OCI-LY3 (cell line): ENCODE measurements around the gene OPTC.

ENCODE experiments used
- EZH2phosphoT487 ChIP-seq: fragments of 200-600 bp; shearing (Covaris generic); IDR thresholded peaks from 2 replicates; pipeline ENCODE4 v1.6.1; 2018; ENCODE audit warnings: antibody characterized with exemption, mixed run types, low read depth
- TF ChIP-seq, protein P1 (sequence below): fragments of 200-600, 300-600 bp; sonication (generic); IDR thresholded peaks from 2 replicates; pipeline ENCODE4 v1.5.1; 2014; ENCODE audit warnings: antibody characterized with exemption, low read length, low read depth

DNA sequence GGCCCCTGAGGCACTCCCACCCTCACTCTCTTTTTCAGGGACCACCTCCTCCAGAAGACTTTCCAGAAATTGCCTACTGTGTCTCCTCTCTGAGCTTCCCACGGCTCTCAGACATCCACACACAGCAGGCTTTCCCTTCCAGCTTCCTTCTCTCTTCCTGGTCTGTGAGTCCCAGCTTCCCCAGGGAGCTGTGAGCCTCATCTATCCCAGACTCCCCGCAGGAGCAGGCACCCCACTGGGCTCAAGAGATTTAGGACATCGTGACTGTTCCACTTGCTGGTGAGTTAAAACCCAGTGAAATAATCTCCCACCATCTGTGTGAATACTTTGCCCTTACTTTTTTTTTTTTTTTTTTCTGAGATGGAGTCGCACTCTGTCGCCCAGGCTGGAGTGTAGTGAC, 40.3 kb upstream of the OPTC start:
- TF ChIP-seq, protein P1, sequence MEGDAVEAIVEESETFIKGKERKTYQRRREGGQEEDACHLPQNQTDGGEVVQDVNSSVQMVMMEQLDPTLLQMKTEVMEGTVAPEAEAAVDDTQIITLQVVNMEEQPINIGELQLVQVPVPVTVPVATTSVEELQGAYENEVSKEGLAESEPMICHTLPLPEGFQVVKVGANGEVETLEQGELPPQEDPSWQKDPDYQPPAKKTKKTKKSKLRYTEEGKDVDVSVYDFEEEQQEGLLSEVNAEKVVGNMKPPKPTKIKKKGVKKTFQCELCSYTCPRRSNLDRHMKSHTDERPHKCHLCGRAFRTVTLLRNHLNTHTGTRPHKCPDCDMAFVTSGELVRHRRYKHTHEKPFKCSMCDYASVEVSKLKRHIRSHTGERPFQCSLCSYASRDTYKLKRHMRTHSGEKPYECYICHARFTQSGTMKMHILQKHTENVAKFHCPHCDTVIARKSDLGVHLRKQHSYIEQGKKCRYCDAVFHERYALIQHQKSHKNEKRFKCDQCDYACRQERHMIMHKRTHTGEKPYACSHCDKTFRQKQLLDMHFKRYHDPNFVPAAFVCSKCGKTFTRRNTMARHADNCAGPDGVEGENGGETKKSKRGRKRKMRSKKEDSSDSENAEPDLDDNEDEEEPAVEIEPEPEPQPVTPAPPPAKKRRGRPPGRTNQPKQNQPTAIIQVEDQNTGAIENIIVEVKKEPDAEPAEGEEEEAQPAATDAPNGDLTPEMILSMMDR: no peak
- no peak for TF ChIP-seq EZH2phosphoT487
